HCT116 (cell line): ENCODE data around the gene ACSBG1. TPM values are rescaled to one million over a fixed set of nuclear protein-coding genes. Genes with fewer than 3 reads are reported as not detected.

Experiments
- ATAC-seq: fragments of 200-7000 bp; cut with Tn5 transposase; 2 replicates; pipeline ENCODE4 v1.9.1; 2020; ENCODE audit warnings: mild to moderate bottlenecking, moderate library complexity
- BruUV-seq: library from RNA; stranded (reverse); fragments of 400-500 nt; replicated peaks from 2 replicates; lab custom pipeline; 2021; lab: Mats Ljungman, UMichigan
- CTCF ChIA-PET: fragments of 300-600 bp; sonication (Branson Sonifier 250); formaldehyde crosslinking; loops from one replicate; lab custom pipeline; 2021; ENCODE audit warnings: antibody characterized with exemption; lab: Charles Lee
- POLR2A ChIA-PET: fragments of 300-600, 350-600 bp; sonication (Branson Sonifier 250); formaldehyde crosslinking; loops from one replicate; lab custom pipeline; 2021; ENCODE audit warnings: antibody characterized with exemption; lab: Charles Lee
- RAD21 ChIA-PET, 2 experiments: fragments of 300-600 bp; sonication (Branson Sonifier 250); formaldehyde crosslinking; loops; one replicate each; lab custom pipeline; 2023; ENCODE audit warnings: low total read pairs in 2 of 2; ENCODE audit not compliant: uncharacterized antibody in 2 of 2, unreplicated experiment in 2 of 2, low non-redundant PET in 1 of 2; lab: Charles Lee
- DNase-seq: peaks from one replicate; pipeline ENCODE4 v3.0.0-alpha.2; 2010; ENCODE audit warnings: low read depth, low spot score
- H2AFZ ChIP-seq: fragments of 200-600 bp; shearing (Covaris generic), sonication (generic); 2 replicates; pipeline ENCODE4 v1.6.1; 2017; ENCODE audit warnings: low read depth, mixed run types, mixed read lengths, antibody characterized with exemption, low read length; ENCODE audit not compliant: poor library complexity, severe bottlenecking
- H3K27ac ChIP-seq: 2 replicates; pipeline ENCODE4 v1.5.1; 2012; ENCODE audit warnings: low read depth, low read length
- H3K27me3 ChIP-seq: fragments of 200-600 bp; sonication (generic); 2 replicates; pipeline ENCODE4 v1.6.1; 2016; ENCODE audit warnings: mixed run types, low read length, mixed read lengths; ENCODE audit not compliant: insufficient read depth
- H3K36me3 ChIP-seq, 2 experiments: fragments of 200-500 bp in 1 of 2; fragments of 200-600 bp in 1 of 2; sonication (Bioruptor generic) in 1 of 2; sonication (generic) in 1 of 2; 2 replicates each; pipeline versions ENCODE4 v1.5.1 to v1.6.1; 2014 to 2016; ENCODE audit warnings: low read length in 2 of 2, inconsistent platforms in 1 of 2, mixed read lengths in 1 of 2, mixed run types in 1 of 2; ENCODE audit not compliant: insufficient read depth in 2 of 2, control insufficient read depth in 1 of 2
- H3K4me1 ChIP-seq, 2 experiments: fragments of 200-600 bp in 1 of 2; sonication (generic) in 1 of 2; 2 replicates each; pipeline versions ENCODE4 v1.5.1 to v1.6.1; 2012 to 2017; ENCODE audit warnings: low read length in 2 of 2, inconsistent platforms in 1 of 2, mild to moderate bottlenecking in 1 of 2, mixed read lengths in 1 of 2, mixed run types in 1 of 2, moderate library complexity in 1 of 2; ENCODE audit not compliant: insufficient read depth in 2 of 2, control insufficient read depth in 1 of 2
- H3K4me2 ChIP-seq: fragments of 200-600 bp; sonication (generic); 2 replicates; pipeline ENCODE4 v1.6.1; 2017; ENCODE audit warnings: mixed run types, low read length, mixed read lengths
- H3K4me3 ChIP-seq, 2 experiments: fragments of 200-600 bp in 1 of 2; sonication (generic) in 1 of 2; replicated peaks in 1 of 2; 2 replicates each; pipeline ENCODE4 v1.5.1; 2011 to 2016; ENCODE audit warnings: low read length in 2 of 2, control low read depth in 1 of 2, low read depth in 1 of 2, mild to moderate bottlenecking in 1 of 2, mixed read lengths in 1 of 2, mixed run types in 1 of 2
- H3K79me2 ChIP-seq: fragments of 200-600 bp; sonication (generic); 2 replicates; pipeline ENCODE4 v1.6.1; 2017; ENCODE audit warnings: mild to moderate bottlenecking, mixed run types, low read length, moderate library complexity, mixed read lengths; ENCODE audit not compliant: insufficient read depth
- H3K9ac ChIP-seq: fragments of 200-600 bp; sonication (generic); 2 replicates; pipeline ENCODE4 v1.6.1; 2016; ENCODE audit warnings: low read length, mixed read lengths
- H3K9me2 ChIP-seq: fragments of 200-600 bp; sonication (generic), shearing (Covaris generic); 2 replicates; pipeline ENCODE4 v1.6.1; 2017; ENCODE audit warnings: mixed run types, mild to moderate bottlenecking, moderate library complexity; ENCODE audit not compliant: insufficient read depth
- H3K9me3 ChIP-seq, 2 experiments: fragments of 200-500 bp in 1 of 2; fragments of 200-600 bp in 1 of 2; sonication (Bioruptor generic) in 1 of 2; sonication (generic) in 1 of 2; 2 replicates each; pipeline ENCODE4 v1.6.1; 2014 to 2017; ENCODE audit warnings: low read length in 2 of 2, mixed read lengths in 2 of 2, inconsistent platforms in 1 of 2, low read depth in 1 of 2, mild to moderate bottlenecking in 1 of 2, mixed run types in 1 of 2, moderate library complexity in 1 of 2; ENCODE audit not compliant: control insufficient read depth in 1 of 2, insufficient read depth in 1 of 2
- H4K20me1 ChIP-seq: fragments of 200-600 bp; sonication (generic), shearing (Covaris generic); 2 replicates; pipeline ENCODE4 v1.6.1; 2017; ENCODE audit warnings: mixed run types, mild to moderate bottlenecking, moderate library complexity; ENCODE audit not compliant: insufficient read depth
- ATF3 ChIP-seq: IDR thresholded peaks from 2 replicates; pipeline ENCODE4 v1.6.1; 2012
- CBX3 ChIP-seq: IDR thresholded peaks from 2 replicates; pipeline ENCODE4 v1.6.1; 2012; ENCODE audit warnings: low read depth
- EGR1 ChIP-seq: IDR thresholded peaks from 2 replicates; pipeline ENCODE4 v1.6.1; 2012; ENCODE audit warnings: low read depth
- ELF1 ChIP-seq: IDR thresholded peaks from 2 replicates; pipeline ENCODE4 v1.6.1; 2012; ENCODE audit warnings: low read depth, borderline replicate concordance
- MAX ChIP-seq: IDR thresholded peaks from 2 replicates; pipeline ENCODE4 v1.6.1; 2012
- POLR2A ChIP-seq: IDR thresholded peaks from 2 replicates; pipeline ENCODE4 v1.7.0; 2011; ENCODE audit warnings: borderline replicate concordance; ENCODE audit not compliant: insufficient read depth, insufficient read length; ENCODE audit errors: extremely low read depth
- POLR2AphosphoS5 ChIP-seq: IDR thresholded peaks from 2 replicates; pipeline ENCODE4 v1.6.1; 2011; ENCODE audit warnings: mild to moderate bottlenecking, low read depth, low read length, moderate library complexity
- SIN3A ChIP-seq: IDR thresholded peaks from 2 replicates; pipeline ENCODE4 v1.6.1; 2012; ENCODE audit warnings: low read depth
- SP1 ChIP-seq: IDR thresholded peaks from 2 replicates; pipeline ENCODE4 v1.6.1; 2012; ENCODE audit warnings: low read depth
- SRF ChIP-seq: IDR thresholded peaks from 2 replicates; pipeline ENCODE4 v1.6.1; 2012; ENCODE audit warnings: low read depth
- YY1 ChIP-seq: IDR thresholded peaks from 2 replicates; pipeline ENCODE4 v1.6.1; 2011; ENCODE audit warnings: low read length, low read depth, moderate library complexity, mild to moderate bottlenecking; ENCODE audit not compliant: insufficient replicate concordance; ENCODE audit errors: extremely low read depth
- ZFX ChIP-seq: fragments of 450-650 bp; IDR thresholded peaks from 2 replicates; pipeline ENCODE4 v1.6.1; 2017
- intact Hi-C: fragments of 100-400 bp; cut with micrococcal nuclease; formaldehyde crosslinking; loops from 2 replicates; pipeline ENCODE4 v1.10.0; 2022
- total RNA-seq: library from RNA; stranded (reverse); gene quantifications from one replicate; pipeline ENCODE4 v1.2.1, GENCODE V29; 2021; ENCODE audit not compliant: unreplicated experiment

Gene ACSBG1
- total RNA-seq, 1 experiment from 2014 or later: 0.71 TPM

- Histone ChIP-seq H3K27me3 (no peaks in the 10 kb centered on the region), H3K79me2 (peaks cover 44% of the 10 kb centered on the region)
Observed at GRCh38 chr15:78149068-78149804, 85.1 kb downstream of the ACSBG1 start, which contains the start of gene IDH3A. Gene IDH3A, plus strand, starts transcription at chr15:78149362. Its CDS starts 42 bp downstream, at chr15:78149404.

More at GRCh38 chr15:78149068-78149804, 85.1 kb downstream of the ACSBG1 start, which contains the start of gene IDH3A:
- H3K27ac ChIP-seq: peak within 1 kb of the TSS; percentile 74
- POLR2A ChIA-PET: interaction anchor here (0.6 to 1.0 kb wide), 8 partner anchors 10 to 416 kb away, joined by 3 to 7 read pairs (median 3); partner anchors contain the start of gene CHRNA5
- RAD21 ChIA-PET: interaction anchor here in 1 of 2 experiments (0.7 kb wide), 1 partner anchor 150 kb away, joined by 3 read pairs; no protein-coding TSS in a partner anchor
- no peaks in the 10 kb centered on the region for H3K9me2 ChIP-seq
- no peaks in the 10 kb centered on the region for H3K36me3 ChIP-seq
- no peaks in the 10 kb centered on the region for H3K9me3 ChIP-seq
- intact Hi-C loops: no loop called here
- H3K4me2 ChIP-seq: peak within 1 kb of the TSS; percentile 89
- peak; percentile 84 for TF ChIP-seq POLR2AphosphoS5
- peak; percentile 63; the same call in 1 of the 2 replicates for TF ChIP-seq MAX
- 0 out of 2 replicates have a peak, but pooled peaks have one; percentile 31 for TF ChIP-seq EGR1
- no peak for TF ChIP-seq CBX3
- no peak for TF ChIP-seq YY1
- peak; percentile 63; the same call in 1 of the 2 replicates for TF ChIP-seq SIN3A
- TF ChIP-seq POLR2A: peak; percentile 68
- no peak for TF ChIP-seq SRF
- peak; percentile 80 for TF ChIP-seq ELF1
- TF ChIP-seq SP1: peak; percentile 72
- peak; percentile 92 for TF ChIP-seq ZFX
- no peak for TF ChIP-seq ATF3
- DNase-seq: peak; percentile 85
- H3K4me1 ChIP-seq: peaks cover 4 to 36% of the 10 kb centered on the region in 2 experiments; a peak in 3 of 4 replicates
- peak within 1 kb of the TSS; percentile 78 for H3K9ac ChIP-seq
- no TSS peak for BruUV-seq
- CTCF ChIA-PET: interaction anchor here (0.7 to 1.4 kb wide), 3 partner anchors 10 to 239 kb away, joined by 3 to 5 read pairs (median 3); partner anchors contain the start of gene CIB2
- peak within 1 kb of the TSS; percentile 77 to 81 for H3K4me3 ChIP-seq
- H2AFZ ChIP-seq: peak within 1 kb of the TSS; percentile 73
- peak; percentile 93 for ATAC-seq
- no peaks in the 10 kb centered on the region for H4K20me1 ChIP-seq
